ENCODE data around the gene HACD2. TPM values are rescaled to one million over a fixed set of nuclear protein-coding genes. Genes with fewer than 3 reads are reported as not detected.

HACD2 gene
- total RNA-seq, 1 donor from 2014 or later = 35.9 TPM

DNA sequence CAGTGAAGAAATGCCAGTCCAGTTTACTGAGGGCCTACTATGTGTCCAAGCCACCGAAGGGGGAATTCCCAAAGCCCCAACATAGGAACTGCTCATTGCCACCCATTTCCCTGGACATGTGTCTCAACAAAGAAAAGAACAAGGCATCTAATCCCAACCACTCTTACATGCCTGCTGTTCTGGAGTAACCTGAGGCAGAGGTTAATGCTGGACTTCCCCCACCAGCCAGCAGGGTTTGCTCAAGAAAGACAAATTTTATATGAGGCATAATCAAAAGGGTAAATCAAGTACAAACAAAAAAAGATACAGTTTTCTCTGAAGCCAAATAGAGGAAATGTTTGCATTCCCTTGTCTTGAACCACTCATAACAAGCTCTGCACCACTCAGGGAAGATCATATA lies 140.1 kb downstream of the HACD2 start:
- TF ChIP-seq EZH2 (IDR thresholded peaks at IDR 0.05) (no peak), CTCF (IDR thresholded peaks at IDR 0.05) (peak; percentile 23)
- H2AFZ ChIP-seq (replicated peaks) = no peak overlapping the region
- Mint-ChIP-seq H3K9me3 (peaks cover 3% of the 10 kb centered on the region), H3K36me3 (peaks cover 3% of the 10 kb centered on the region), H3K4me1 (peaks cover 6% of the 10 kb centered on the region), H3K27me3 (ENCODE audit: insufficient read depth, low read depth) (peaks cover 19% of the 10 kb centered on the region), H3K27ac (no peak overlapping the region), H3K4me3 (no peak overlapping the region)
- peaks cover 5% of the 10 kb centered on the region for H4K20me1 ChIP-seq (ENCODE audit: low read depth)
- no peaks in the 10 kb centered on the region for H3K36me3 ChIP-seq
- DNase-seq (ENCODE audit: low spot score) = no peak
- H3K4me2 ChIP-seq = no peak overlapping the region
- peaks cover 57% of the 10 kb centered on the region for H3K27me3 ChIP-seq
- peaks cover 8% of the 10 kb centered on the region for H3K4me1 ChIP-seq
- H3K27ac ChIP-seq = no peak overlapping the region
- H3F3A ChIP-seq (ENCODE audit: low read depth) = peaks cover 7% of the 10 kb centered on the region
- H3K9ac ChIP-seq = no peak overlapping the region
- no peaks in the 10 kb centered on the region for H3K9me3 ChIP-seq (ENCODE audit: low read depth)
- no peak overlapping the region for H3K4me3 ChIP-seq
- no peaks in the 10 kb centered on the region for H3K79me2 ChIP-seq (ENCODE audit: low read depth)

GRCh38 chr3:123444023-123444422 lies 140.8 kb downstream of the HACD2 start:
- Histone ChIP-seq H3F3A (ENCODE audit: low read depth) (peaks cover 7% of the 10 kb centered on the region), H3K4me3 (no peak overlapping the region), H3K79me2 (ENCODE audit: low read depth) (no peaks in the 10 kb centered on the region), H3K27ac (no peak overlapping the region), H3K36me3 (no peaks in the 10 kb centered on the region), H3K27me3 (peaks cover 50% of the 10 kb centered on the region), H3K4me2 (no peak overlapping the region), H3K4me1 (peaks cover 8% of the 10 kb centered on the region), H4K20me1 (ENCODE audit: low read depth) (peaks cover 5% of the 10 kb centered on the region), H2AFZ (replicated peaks) (no peak overlapping the region), H3K9me3 (ENCODE audit: low read depth) (no peaks in the 10 kb centered on the region), H3K9ac (no peak overlapping the region)
- H3K27ac Mint-ChIP-seq = no peak overlapping the region
- no peak overlapping the region for H3K4me3 Mint-ChIP-seq
- peaks cover 19% of the 10 kb centered on the region for H3K27me3 Mint-ChIP-seq (ENCODE audit: insufficient read depth, low read depth)
- H3K4me1 Mint-ChIP-seq = peaks cover 6% of the 10 kb centered on the region
- peak; percentile 53 for DNase-seq (ENCODE audit: low spot score)
- peaks cover 3% of the 10 kb centered on the region for H3K36me3 Mint-ChIP-seq
- no peak for TF ChIP-seq EZH2 (IDR thresholded peaks at IDR 0.05)
- no peak for TF ChIP-seq CTCF (IDR thresholded peaks at IDR 0.05)
- TF ChIP-seq EZH2phosphoT487 (IDR thresholded peaks at IDR 0.05) = no peak
- peaks cover 3% of the 10 kb centered on the region for H3K9me3 Mint-ChIP-seq

DNA sequence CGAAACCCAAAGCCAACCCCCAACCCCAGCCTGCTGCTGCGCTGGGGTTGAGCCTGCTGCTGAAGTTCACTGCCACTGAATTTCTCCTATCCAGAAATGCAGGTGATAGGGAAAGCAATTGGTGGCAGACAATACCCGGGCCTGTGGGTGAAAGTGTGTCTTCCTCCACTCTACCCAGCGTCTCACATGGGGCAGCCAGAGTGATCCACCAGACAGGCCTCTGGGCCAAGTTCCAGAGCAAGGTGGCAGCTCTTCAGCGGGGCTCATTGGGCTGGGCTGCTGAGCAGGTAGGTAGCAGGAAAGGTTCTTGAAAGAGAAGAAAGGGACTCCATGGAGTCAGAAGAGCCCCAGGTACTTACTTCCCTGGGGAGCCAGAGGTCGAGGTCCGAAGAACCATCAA lies 141.9 kb downstream of the HACD2 start:
- H3K27ac Mint-ChIP-seq = no peak overlapping the region
- H3K4me3 Mint-ChIP-seq = no peak overlapping the region
- Histone ChIP-seq H3K27ac (no peak overlapping the region), H3K27me3 (peaks cover 39% of the 10 kb centered on the region), H3K4me3 (no peak overlapping the region), H3K4me1 (no peaks in the 10 kb centered on the region), H3K9ac (no peak overlapping the region), H3K9me3 (ENCODE audit: low read depth) (no peaks in the 10 kb centered on the region), H3K36me3 (no peaks in the 10 kb centered on the region), H4K20me1 (ENCODE audit: low read depth) (no peaks in the 10 kb centered on the region), H3K79me2 (ENCODE audit: low read depth) (no peaks in the 10 kb centered on the region), H3K4me2 (no peak overlapping the region), H3F3A (ENCODE audit: low read depth) (no peaks in the 10 kb centered on the region), H2AFZ (replicated peaks) (no peak overlapping the region)
- peaks cover 6% of the 10 kb centered on the region for H3K4me1 Mint-ChIP-seq
- DNase-seq (ENCODE audit: low spot score) = no peak
- H3K27me3 Mint-ChIP-seq (ENCODE audit: insufficient read depth, low read depth) = peaks cover 19% of the 10 kb centered on the region
- peaks cover 3% of the 10 kb centered on the region for H3K9me3 Mint-ChIP-seq
- H3K36me3 Mint-ChIP-seq = peaks cover 3% of the 10 kb centered on the region
- TF ChIP-seq EZH2 (IDR thresholded peaks at IDR 0.05) (no peak), CTCF (IDR thresholded peaks at IDR 0.05) (no peak), EZH2phosphoT487 (IDR thresholded peaks at IDR 0.05) (no peak)
